Right atrium auricular region (tissue), 2 donors: ENCODE data around the gene ZBTB9. TPM values are rescaled to one million over a fixed set of nuclear protein-coding genes. Genes with fewer than 3 reads are reported as not detected.
A peak's percentile ranks its signal among the peaks of the same experiment; 100 is the strongest.

Experiments used
- DNase-seq: peaks from one replicate; pipeline ENCODE4 v3.0.0-alpha.2; 2019; ENCODE audit warnings: low spot score
- H3K27ac ChIP-seq, 2 donors: fragments of 200-600 bp; sonication (generic); 1 replicate in 1 of 2; 2 replicates in 1 of 2; pipeline ENCODE4 v1.5.1; 2016 to 2019
- H3K27me3 ChIP-seq, 2 donors: fragments of 200-600 bp; sonication (generic); one replicate each; pipeline versions ENCODE4 v1.5.1 to v1.6.0; 2017 to 2019
- H3K36me3 ChIP-seq: fragments of 200-600 bp; sonication (generic); one replicate; pipeline ENCODE4 v1.5.1; 2016
- H3K4me1 ChIP-seq, 2 donors: fragments of 200-600 bp; sonication (generic); one replicate each; pipeline versions ENCODE4 v1.5.1 to v1.6.0; 2017 to 2019
- H3K4me3 ChIP-seq, 2 donors: fragments of 200-600 bp; sonication (generic); 1 replicate in 1 of 2; 2 replicates in 1 of 2; pipeline ENCODE4 v1.5.1; 2017 to 2019; ENCODE audit warnings: mild to moderate bottlenecking in 1 of 2, moderate library complexity in 1 of 2
- H3K9me3 ChIP-seq, 2 donors: fragments of 200-600 bp; sonication (generic); one replicate each; pipeline ENCODE4 v1.5.1; 2019
- CTCF ChIP-seq, 2 donors: fragments of 200-600 bp; sonication (generic); IDR thresholded peaks; one replicate each; pipeline ENCODE4 v1.5.1; 2019; ENCODE audit warnings: antibody characterized with exemption in 2 of 2
- total RNA-seq, 2 donors: library from RNA; depleted of rRNA; stranded (reverse); fragments of >200 nt; gene quantifications; one replicate each; pipeline ENCODE4 v1.1.0, GENCODE V29; 2016

Gene ZBTB9
- total RNA-seq, 2 donors from 2014 or later: 1.3 to 4.1 TPM

GRCh38 chr6:33421344-33421643 lies 33.1 kb upstream of the ZBTB9 start:
- no peak for DNase-seq
- no peaks in the 10 kb centered on the region for H3K27me3 ChIP-seq
- H3K4me1 ChIP-seq: peaks cover 0 to 50% of the 10 kb centered on the region in 2 donors
- TF ChIP-seq CTCF (IDR thresholded peaks at IDR 0.05): no peak
- H3K4me3 ChIP-seq: no peak overlapping the region
- no peaks in the 10 kb centered on the region for H3K9me3 ChIP-seq
- no peak overlapping the region for H3K27ac ChIP-seq
- H3K36me3 ChIP-seq: no peaks in the 10 kb centered on the region

- H3K27ac ChIP-seq: peak overlapping the region; percentile 91 to 95
Measured at GRCh38 chr6:33423777-33424176, 30.6 kb upstream of the ZBTB9 start.

GRCh38 chr6:33424855-33425667 lies 29.3 kb upstream of the ZBTB9 start:
- Histone ChIP-seq H3K27ac (peak overlapping the region; percentile 91 to 95), H3K4me3 (peak overlapping the region; percentile 54 to 66), H3K36me3 (no peaks in the 10 kb centered on the region), H3K27me3 (no peaks in the 10 kb centered on the region), H3K9me3 (no peaks in the 10 kb centered on the region), H3K4me1 (peaks cover 0 to 52% of the 10 kb centered on the region in 2 donors)
- no peak for TF ChIP-seq CTCF (IDR thresholded peaks at IDR 0.05)
- DNase-seq: no peak

More at GRCh38 chr6:33423777-33424176, 30.6 kb upstream of the ZBTB9 start:
- no peaks in the 10 kb centered on the region for H3K36me3 ChIP-seq
- H3K4me3 ChIP-seq: no peak overlapping the region
- H3K27me3 ChIP-seq: no peaks in the 10 kb centered on the region
- no peak for DNase-seq
- H3K4me1 ChIP-seq: peaks cover 0 to 51% of the 10 kb centered on the region in 2 donors
- no peaks in the 10 kb centered on the region for H3K9me3 ChIP-seq
- no peak for TF ChIP-seq CTCF (IDR thresholded peaks at IDR 0.05)

GRCh38 chr6:33425668-33426577 lies 28.5 kb upstream of the ZBTB9 start:
- peaks cover 0 to 54% of the 10 kb centered on the region in 2 donors for H3K4me1 ChIP-seq
- no peaks in the 10 kb centered on the region for H3K36me3 ChIP-seq
- no peaks in the 10 kb centered on the region for H3K27me3 ChIP-seq
- peak overlapping the region; percentile 54 to 66 for H3K4me3 ChIP-seq
- TF ChIP-seq CTCF (IDR thresholded peaks at IDR 0.05): peak; percentile 41 to 83
- peak; percentile 88 for DNase-seq
- no peaks in the 10 kb centered on the region for H3K9me3 ChIP-seq
- H3K27ac ChIP-seq: peak overlapping the region; percentile 91 to 95

GRCh38 chr6:33426590-33427511 lies 27.5 kb upstream of the ZBTB9 start:
- H3K36me3 ChIP-seq: no peaks in the 10 kb centered on the region
- H3K9me3 ChIP-seq: no peaks in the 10 kb centered on the region
- TF ChIP-seq CTCF (IDR thresholded peaks at IDR 0.05): no peak
- H3K4me1 ChIP-seq: peaks cover 0 to 64% of the 10 kb centered on the region in 2 donors
- peak overlapping the region; percentile 91 to 95 for H3K27ac ChIP-seq
- peak overlapping the region; percentile 60 to 66 for H3K4me3 ChIP-seq
- DNase-seq: no peak
- no peaks in the 10 kb centered on the region for H3K27me3 ChIP-seq
